Measurements from ENCODE around the gene KRTAP21-3.
A peak's percentile ranks its signal among the peaks of the same experiment; 100 is the strongest.
"Not testable (repeated sequence)": the region's sequence is repeated elsewhere in the genome, so short reads cannot be mapped to it uniquely, and the experiment has no call there.

KRTAP21-3 gene

DNA sequence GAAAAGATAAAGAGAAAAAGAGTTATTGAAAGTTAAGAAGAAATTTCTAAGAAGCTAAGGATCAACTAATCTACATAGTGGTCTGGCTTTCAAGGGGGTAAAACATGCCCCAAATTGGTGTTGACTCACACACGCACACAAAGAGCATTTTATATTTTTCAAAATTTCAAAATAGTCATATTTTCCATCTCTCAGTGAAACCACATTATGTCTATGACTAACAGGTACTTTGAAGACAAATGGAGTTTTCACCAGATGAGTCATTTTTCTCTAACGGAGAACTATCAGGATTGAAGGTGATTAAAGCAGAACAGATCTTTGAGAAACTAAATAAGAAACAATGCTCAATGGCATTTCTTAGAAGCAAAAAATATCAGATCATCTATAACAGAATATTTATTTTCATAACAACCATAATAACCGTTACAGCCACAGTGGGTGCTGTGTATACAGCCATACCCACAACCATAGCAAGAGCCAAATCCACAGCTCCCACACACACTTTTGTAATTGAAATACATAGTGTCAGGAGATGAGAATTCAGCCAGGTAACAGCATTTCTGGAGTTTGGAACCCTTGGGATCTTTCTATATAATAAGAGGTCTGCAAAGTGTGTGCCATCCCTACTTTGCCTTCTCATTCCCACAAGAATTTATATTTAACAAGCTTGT, at the start of gene KRTAP21-3:
KRTAP21-3 (minus strand) TSS at position 539 of the 671 bp plus-strand sequence; CDS start at position 521, 18 bp downstream.
- peak; percentile 90 for DNase-seq

DNA sequence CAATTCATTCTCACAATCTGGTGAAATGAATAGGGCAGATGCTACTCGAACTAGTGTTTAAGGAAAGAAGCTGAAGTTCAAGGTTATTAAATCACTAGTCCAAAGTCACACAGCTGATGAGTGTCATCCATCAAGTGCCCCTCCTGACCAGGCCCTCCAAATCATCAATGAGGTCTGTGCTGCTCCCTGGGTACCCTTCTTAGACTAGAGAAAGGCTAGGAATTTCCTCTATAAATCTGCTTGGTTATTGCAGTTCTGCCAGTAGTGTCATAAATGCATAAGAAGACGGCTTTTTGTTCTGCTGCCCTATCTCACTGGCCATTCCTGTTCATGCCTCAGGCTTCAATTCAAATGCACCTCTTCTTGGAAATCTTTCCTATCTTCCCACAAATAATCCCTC, 42.2 kb upstream of the KRTAP21-3 start:
- DNase-seq = no peak

DNA sequence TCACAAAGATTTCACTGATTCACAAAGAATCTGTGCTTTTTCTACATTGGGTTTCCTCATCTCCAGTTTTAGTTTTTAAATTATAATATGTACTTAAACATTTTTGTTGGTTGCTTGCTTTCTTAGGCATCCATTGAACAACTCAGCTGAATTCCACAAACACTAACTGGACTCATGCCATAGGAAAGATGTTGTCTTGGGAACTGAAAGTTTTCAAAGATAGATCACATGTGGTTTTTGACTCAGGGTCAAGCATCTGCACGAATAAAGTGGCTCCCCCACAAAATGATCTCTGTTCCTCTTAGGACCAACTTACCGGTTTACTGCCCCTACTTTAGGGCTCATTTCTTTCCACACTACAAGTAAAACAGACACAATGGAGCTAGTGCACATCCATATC, 39.7 kb upstream of the KRTAP21-3 start:
- DNase-seq = no peak

DNA sequence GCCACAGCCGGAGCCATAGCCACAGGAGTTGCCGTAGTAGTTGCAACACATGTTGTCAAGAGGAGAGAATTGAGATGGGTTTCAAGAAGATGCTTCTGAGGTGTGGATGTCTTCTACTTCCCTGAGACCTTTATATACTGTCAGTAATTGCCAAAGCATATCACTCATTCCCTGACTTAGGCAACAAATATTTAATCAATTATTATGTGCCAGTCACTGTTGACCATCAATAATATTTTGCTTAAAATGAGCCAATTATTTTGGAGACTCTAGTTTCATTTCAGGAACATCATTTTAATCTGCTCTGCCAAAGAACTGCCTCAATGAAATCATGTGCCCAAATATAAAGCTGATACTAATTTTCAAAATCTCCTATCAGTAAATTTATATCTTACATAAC, 36.8 kb upstream of the KRTAP21-3 start, which contains the start of gene KRTAP21-1:
KRTAP21-1 (minus strand) TSS at position 101 of the 400 bp plus-strand sequence; CDS start at position 51, 50 bp downstream.
- DNase-seq = not testable (repeated sequence)

- no peak for DNase-seq
Observed at GRCh38 chr21:30747159-30747558, 28.6 kb upstream of the KRTAP21-3 start, which contains the start of gene KRTAP21-2. Gene KRTAP21-2, minus strand, starts transcription at chr21:30747259. Its CDS starts 57 bp downstream, at chr21:30747202.

DNA sequence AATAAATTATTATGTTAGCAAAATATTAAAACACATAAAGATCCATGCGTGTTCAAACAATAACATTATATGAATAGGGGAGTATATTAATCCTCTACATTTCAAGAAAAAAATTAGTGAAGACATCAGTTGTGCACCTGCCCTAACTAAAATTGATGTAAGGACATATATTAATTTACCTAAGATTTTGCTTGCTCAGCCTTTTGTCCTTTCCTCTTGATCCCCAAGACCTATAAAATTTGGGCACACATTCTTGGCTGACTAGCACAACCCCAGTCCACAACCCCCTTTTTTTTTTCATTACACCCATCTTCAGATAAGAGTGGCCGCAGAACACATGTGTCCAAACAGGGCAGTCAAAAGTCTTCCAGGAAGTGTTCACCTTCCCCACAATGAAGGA, 21.9 kb upstream of the KRTAP21-3 start:
- no peak for DNase-seq

- DNase-seq = peak; percentile 2
Observed at GRCh38 chr21:30733026-30733425, 14.4 kb upstream of the KRTAP21-3 start.

DNA sequence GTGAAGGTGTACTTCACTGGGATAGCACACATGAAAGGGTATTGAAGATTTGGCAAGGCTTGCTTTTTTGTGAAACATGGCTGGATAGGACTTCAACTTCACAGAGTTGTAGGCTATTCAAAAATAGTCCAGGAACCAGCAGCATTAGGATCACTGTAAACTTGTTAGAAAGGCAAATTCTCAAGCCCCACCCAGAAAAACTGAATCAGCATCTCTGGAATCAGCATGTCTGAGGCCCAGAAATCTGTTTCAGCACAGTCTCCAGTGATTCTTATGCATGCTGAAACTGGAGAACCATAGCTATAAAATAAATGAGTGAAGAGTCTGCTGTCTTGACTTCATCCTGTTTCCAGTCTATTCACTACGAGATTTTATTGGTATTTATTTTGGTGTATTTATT, 8.1 kb upstream of the KRTAP21-3 start:
- DNase-seq = no peak

DNA sequence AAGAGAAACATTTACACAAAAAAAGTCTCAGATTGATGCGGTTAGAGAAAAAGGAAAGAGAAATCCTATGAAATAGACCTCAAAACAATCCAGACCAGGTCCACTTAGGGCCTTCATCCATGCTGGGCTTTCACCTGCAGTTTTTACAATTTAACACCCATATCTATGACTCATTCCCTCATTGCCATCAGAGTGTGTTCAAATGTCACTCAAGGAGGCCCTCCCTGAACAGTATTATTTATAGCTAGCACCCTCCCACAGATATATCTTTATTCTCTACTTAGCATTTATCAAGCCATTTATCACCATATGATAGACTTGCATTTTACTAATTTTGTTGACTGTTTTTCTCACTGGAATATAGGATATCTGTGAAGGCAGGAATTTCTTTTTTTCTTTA, 824 bp upstream of the KRTAP21-3 start:
- DNase-seq = peak; percentile 3

DNA sequence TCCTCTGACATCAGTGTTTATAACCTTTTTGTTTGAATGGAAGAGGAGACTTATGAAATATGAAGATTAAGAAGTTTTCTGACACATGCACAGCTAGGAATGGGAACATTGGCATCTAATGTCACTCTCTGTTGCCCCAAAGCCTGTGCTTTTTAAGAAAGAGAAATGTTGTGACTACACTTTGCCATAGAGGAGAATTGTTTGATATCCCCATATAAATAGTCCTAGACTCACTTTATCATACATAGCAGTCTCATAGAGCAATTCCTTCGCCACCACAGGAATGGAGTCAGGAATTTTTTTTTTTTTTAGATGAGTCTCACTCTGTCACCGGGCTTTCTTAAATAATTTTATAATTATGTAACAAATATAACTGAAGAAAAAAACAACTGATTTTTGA, 1.5 kb downstream of the KRTAP21-3 start:
- peak; percentile 76 for DNase-seq

DNA sequence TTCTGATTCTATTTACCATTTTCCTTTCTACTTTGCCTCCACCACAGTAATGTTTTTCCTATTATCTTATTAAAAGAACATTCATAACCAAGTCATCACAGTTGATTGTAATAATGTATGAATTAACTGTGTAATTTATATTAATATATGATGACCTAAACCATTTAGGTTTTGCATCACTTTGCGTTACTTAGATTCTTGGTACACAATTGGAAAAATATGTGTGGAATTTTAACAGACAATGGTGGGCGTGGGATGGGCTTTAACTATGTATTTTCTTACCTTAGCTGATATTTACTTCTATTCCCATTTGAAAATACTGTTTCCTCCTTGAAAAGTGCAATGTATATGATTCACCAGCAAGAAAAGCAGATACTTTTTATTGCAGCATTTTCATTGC, 3.6 kb downstream of the KRTAP21-3 start:
- peak; percentile 59 for DNase-seq

DNA sequence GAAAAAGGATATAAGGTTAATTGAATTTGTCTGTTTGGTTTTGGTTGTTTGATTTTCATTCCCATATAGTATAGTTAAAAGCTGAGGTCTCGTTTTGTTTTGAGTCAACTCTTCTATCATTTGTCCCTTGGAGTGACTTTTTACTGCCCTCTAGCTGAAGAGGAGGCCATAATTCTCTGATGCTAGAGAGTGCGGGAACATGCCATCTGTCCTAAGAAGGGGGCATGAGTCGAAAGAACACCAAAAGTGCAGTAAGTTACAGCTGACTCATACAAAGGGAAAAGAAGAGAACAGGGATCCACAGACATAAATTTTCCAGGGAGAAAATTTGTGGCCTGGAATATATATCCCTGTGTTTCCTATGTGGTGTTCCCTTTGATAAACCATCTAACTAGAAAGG, 4.1 kb downstream of the KRTAP21-3 start:
- peak; percentile 56 for DNase-seq

DNA sequence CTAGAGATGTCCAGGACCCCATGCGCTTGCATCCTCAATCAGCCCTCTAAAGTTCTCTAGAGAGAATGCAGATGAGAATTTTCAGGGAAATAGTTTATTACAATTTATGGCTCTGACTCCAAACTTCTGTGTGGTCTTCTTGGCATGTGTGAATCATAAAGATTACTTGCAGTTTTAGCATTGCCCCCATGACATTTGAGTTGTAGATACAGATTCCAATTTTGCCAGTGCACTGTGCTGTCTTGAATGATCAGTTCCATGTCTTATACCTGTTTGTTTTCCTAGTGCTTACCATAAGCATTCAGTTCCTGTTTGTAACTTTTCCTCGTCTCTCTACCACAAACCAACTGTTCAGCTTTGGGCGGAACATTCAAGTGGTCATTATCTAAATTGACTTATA, 4.8 kb downstream of the KRTAP21-3 start:
- DNase-seq = peak; percentile 73

DNA sequence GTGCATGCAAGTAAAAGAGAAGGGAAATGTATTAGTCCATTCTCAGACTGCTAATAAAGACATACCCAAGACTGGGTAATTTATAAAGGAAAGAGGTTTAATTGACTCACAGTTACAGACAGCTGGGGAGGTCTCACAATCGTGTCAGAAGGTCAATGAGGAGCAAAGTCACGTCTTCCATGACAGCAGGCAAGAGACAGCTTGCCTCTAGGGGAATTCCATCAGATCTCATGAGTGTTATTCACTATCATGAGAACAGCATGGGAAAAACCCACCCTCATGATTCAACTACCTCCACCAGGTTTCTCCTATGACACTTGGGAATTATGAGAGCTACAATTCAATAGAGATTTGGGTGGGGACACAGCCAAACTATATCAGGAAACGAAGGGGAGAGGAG, 8.1 kb downstream of the KRTAP21-3 start:
- peak; percentile 11 for DNase-seq

DNA sequence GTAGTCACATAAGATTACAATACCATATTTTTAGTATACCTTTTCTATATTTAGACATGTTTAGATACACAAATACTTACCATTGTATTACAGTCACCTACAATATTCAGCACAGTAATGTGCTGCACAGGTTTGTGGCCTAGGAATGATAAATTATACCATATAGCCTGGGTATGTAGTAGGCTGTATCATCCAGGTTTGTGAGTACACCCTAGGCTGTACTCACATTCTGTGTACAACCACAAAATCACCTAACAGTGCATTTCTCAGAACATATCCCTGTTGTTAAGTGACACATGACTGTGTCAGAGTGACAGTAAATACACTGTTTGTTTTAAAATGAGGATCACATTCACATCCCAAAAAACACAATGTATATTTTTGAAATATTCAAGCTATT, 11.2 kb downstream of the KRTAP21-3 start:
- no peak for DNase-seq

DNA sequence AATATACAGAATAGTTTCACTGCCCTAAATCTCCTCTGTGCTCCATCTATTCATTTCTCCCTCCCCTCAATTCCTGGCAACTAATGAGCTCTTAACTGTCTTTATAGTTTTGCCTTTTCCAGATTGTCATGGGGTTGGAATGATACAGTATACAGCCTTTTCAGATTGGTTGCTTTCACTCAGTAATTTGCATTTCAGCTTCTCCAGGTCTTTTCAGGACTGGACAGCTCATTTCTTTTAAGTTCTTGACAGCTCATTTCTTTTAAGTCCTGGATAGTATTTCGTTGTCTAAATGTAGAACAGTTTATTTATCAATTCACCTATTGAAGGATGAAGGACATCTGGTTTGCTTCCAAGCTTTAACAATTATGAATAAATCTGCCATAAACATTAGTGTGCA, 22.6 kb downstream of the KRTAP21-3 start:
- DNase-seq = no peak

DNA sequence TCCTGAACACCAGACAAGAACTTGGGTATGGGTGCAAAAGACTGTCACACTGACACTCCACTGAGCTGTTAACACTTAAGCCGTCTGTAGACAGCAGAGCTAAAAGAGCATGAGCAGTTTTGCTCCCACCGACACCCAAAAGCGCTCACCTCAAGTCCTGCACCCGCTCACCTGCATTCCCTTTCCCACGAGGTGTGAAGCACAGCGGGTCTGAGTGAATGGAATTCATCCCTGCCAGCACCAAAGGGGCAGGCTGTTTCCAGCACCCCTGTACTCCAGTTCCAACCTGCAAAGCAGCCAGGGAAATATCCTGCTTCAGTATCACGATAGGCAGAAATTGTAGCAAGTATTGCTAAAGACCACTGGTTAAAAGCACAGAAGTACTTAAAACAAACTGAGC, 28.8 kb downstream of the KRTAP21-3 start:
- no peak for DNase-seq

DNA sequence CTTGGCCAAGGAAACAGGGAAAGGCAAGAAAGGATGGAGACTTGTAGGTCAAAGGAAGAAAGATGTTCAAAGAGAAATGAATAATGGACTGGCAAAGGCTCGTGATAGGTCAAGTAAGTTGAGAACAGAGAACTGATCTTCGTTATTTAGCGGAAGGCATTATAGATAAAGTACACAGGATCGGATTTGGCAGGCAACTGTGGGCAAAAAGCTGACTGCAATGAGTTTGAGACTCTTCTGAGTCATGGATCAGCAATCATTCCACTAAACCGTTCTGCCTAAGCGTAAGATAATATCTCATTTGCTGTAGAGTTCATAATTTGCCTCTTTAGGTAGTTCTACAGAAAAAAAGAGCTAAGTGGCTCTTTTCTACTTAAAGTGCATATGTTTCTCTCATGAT, 34.1 kb downstream of the KRTAP21-3 start:
- DNase-seq = no peak

DNA sequence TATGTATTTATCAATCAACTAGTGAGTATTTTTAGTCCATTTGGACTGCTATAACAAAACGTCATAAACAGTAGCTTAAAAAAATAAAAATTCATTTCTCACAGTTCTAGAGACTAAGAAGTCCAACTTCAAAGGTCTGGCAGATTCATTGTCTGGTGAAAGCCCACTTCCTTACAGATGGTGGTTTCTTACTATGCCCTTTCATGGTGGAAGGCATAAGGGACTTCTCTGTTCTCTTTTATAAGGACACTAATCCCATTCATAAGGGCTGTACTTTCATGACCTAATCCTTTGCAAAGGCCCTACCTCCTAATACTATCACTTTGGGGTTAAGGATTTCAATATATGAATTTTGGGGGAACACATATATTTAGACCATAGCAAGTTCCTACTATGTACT, 38.0 kb downstream of the KRTAP21-3 start:
- no peak for DNase-seq

- DNase-seq = peak; percentile 34
Observed at GRCh38 chr21:30676737-30677136, 41.8 kb downstream of the KRTAP21-3 start.

DNA sequence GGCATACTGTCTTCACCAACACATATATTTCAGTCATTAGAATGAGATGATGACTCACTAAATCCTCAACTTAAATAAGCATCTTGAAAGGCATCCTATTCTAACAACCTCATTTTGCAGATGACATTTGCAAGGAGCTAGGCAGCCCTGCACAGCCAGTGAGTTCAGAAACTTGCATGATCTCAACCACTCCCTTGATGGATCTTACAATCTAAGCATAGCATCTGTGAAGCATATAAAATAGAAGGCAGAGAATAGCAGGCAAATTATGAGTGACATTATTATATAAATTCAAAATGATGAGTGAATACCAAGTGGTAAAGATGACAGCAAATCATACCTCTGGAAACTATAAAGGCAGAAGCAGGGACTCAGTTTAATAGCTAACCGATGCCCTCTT, 44.3 kb downstream of the KRTAP21-3 start:
- peak; percentile 14 for DNase-seq

DNA sequence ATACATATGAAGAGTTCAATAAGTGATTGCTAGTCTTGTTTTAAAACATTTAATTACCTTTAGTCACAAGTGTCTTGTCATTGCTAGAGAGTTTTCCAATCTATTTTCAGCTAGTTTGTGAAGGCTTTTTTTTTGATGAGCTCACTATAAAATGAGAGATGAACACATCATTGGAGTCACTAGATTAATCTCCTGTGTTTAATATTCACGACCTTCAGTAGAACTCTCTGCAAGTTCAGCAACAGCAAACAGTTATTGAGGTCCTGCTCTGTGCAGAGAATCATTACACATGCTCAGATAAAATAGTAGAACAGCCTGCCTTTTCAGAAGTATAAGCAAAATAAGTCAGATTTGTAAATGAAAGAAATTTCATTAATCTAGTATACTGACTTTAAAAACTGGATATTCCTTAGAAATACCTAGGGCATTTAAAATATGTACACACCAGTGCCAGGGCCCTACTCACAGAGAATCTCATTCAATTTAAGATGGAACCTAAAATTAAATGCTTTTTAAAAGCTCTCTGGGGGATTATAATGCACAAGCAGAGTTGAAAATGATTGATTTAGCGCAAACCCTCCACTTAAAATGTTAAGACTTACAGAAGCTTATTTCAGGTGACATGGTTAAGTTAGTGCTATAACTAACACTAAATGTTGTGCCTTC, 45.5 kb downstream of the KRTAP21-3 start:
- DNase-seq = no peak

DNA sequence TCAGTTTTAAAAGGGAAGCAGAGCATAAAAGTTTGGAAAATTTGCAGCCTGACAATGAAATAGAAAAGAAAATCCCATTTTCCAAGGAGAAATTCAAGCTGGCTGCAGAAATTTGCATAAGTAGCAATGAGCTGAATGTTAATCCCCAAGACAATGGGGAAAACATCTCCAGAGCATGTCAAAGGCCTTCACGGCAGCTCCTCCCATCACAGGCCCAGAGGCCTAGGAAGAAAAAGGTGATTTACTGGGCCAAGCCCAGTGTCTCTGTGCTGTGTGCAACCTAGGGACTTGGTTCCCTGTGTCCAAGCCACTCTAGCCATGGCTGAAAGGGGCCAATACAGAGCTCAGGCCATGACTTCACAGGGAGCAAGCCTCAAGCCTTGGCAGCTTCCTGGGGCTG, 49.8 kb downstream of the KRTAP21-3 start:
- no peak for DNase-seq
